ES-I3 (cell line): ENCODE results near the gene COL26A1.

Source experiments
- H3K36me3 ChIP-seq: 2 replicates; pipeline ENCODE4 v1.6.1; 2013; ENCODE audit warnings: mild to moderate bottlenecking, low read length, control low read depth, moderate library complexity; ENCODE audit not compliant: insufficient read depth
- H3K4me1 ChIP-seq: 2 replicates; pipeline ENCODE4 v1.6.1; 2013; ENCODE audit warnings: mild to moderate bottlenecking, control low read depth, low read length; ENCODE audit not compliant: insufficient read depth
- H3K9ac ChIP-seq: 2 replicates; pipeline ENCODE4 v1.6.1; 2013; ENCODE audit warnings: low read depth, mild to moderate bottlenecking, low read length, moderate library complexity
- H3K9me3 ChIP-seq: 2 replicates; pipeline ENCODE4 v1.6.1; 2013; ENCODE audit warnings: mild to moderate bottlenecking, low read length, moderate library complexity; ENCODE audit not compliant: control insufficient read depth, insufficient read depth

COL26A1 gene

GRCh38 chr7:101402081-101402779 lies 39.6 kb downstream of the COL26A1 start:
- Histone ChIP-seq H3K4me1 (peaks cover 4% of the 10 kb centered on the region; the same call in 1 of the 2 replicates), H3K9ac (0 out of 2 replicates have a peak overlapping the region, but pooled peaks have one; percentile 0), H3K9me3 (no peaks in the 10 kb centered on the region), H3K36me3 (no peaks in the 10 kb centered on the region)

GRCh38 chr7:101402835-101403234 lies 40.2 kb downstream of the COL26A1 start:
- Histone ChIP-seq H3K9ac (no peak overlapping the region), H3K4me1 (peaks cover 4% of the 10 kb centered on the region; the same call in 1 of the 2 replicates), H3K9me3 (no peaks in the 10 kb centered on the region), H3K36me3 (no peaks in the 10 kb centered on the region)

GRCh38 chr7:101405474-101406067 lies 42.9 kb downstream of the COL26A1 start:
- H3K9me3 ChIP-seq = 0 out of 2 replicates have a peak, but pooled peaks cover 3% of the 10 kb centered on the region
- no peaks in the 10 kb centered on the region for H3K4me1 ChIP-seq
- no peak overlapping the region for H3K9ac ChIP-seq
- H3K36me3 ChIP-seq = no peaks in the 10 kb centered on the region

- Histone ChIP-seq H3K36me3 (no peaks in the 10 kb centered on the region), H3K4me1 (peaks cover 14% of the 10 kb centered on the region), H3K9ac (no peak overlapping the region), H3K9me3 (0 out of 2 replicates have a peak, but pooled peaks cover 3% of the 10 kb centered on the region)
These were observed 48.2 kb downstream of the COL26A1 start for GRCh38 chr7:101410743-101411507.

GRCh38 chr7:101411508-101411874 lies 48.8 kb downstream of the COL26A1 start:
- Histone ChIP-seq H3K9ac (no peak overlapping the region), H3K36me3 (no peaks in the 10 kb centered on the region), H3K4me1 (peaks cover 14% of the 10 kb centered on the region), H3K9me3 (0 out of 2 replicates have a peak, but pooled peaks cover 3% of the 10 kb centered on the region)

GRCh38 chr7:101412976-101413375 lies 50.3 kb downstream of the COL26A1 start:
- 0 out of 2 replicates have a peak, but pooled peaks cover 3% of the 10 kb centered on the region for H3K9me3 ChIP-seq
- no peaks in the 10 kb centered on the region for H3K36me3 ChIP-seq
- peaks cover 14% of the 10 kb centered on the region for H3K4me1 ChIP-seq
- H3K9ac ChIP-seq = no peak overlapping the region

- no peaks in the 10 kb centered on the region for H3K9me3 ChIP-seq
- H3K36me3 ChIP-seq = no peaks in the 10 kb centered on the region
- peaks cover 6% of the 10 kb centered on the region; the same call in 1 of the 2 replicates for H3K4me1 ChIP-seq
- no peak overlapping the region for H3K9ac ChIP-seq
These were observed 56.0 kb downstream of the COL26A1 start for GRCh38 chr7:101418694-101419093.

GRCh38 chr7:101419831-101420230 lies 57.2 kb downstream of the COL26A1 start:
- H3K4me1 ChIP-seq = peaks cover 6% of the 10 kb centered on the region; the same call in 1 of the 2 replicates
- H3K9me3 ChIP-seq = no peaks in the 10 kb centered on the region
- no peaks in the 10 kb centered on the region for H3K36me3 ChIP-seq
- H3K9ac ChIP-seq = no peak overlapping the region

- H3K9ac ChIP-seq = no peak overlapping the region
- H3K36me3 ChIP-seq = no peaks in the 10 kb centered on the region
These were observed 57.8 kb downstream of the COL26A1 start for GRCh38 chr7:101420436-101420835.

GRCh38 chr7:101422356-101423195 lies 59.9 kb downstream of the COL26A1 start:
- Histone ChIP-seq H3K9ac (no peak overlapping the region), H3K36me3 (no peaks in the 10 kb centered on the region), H3K4me1 (peaks cover 6% of the 10 kb centered on the region; the same call in 1 of the 2 replicates), H3K9me3 (no peaks in the 10 kb centered on the region)

More at GRCh38 chr7:101420436-101420835, 57.8 kb downstream of the COL26A1 start:
- no peaks in the 10 kb centered on the region for H3K9me3 ChIP-seq
- H3K4me1 ChIP-seq = peaks cover 6% of the 10 kb centered on the region; the same call in 1 of the 2 replicates

GRCh38 chr7:101426303-101427011 lies 63.8 kb downstream of the COL26A1 start:
- Histone ChIP-seq H3K4me1 (no peaks in the 10 kb centered on the region), H3K9me3 (no peaks in the 10 kb centered on the region), H3K9ac (no peak overlapping the region), H3K36me3 (no peaks in the 10 kb centered on the region)

- H3K36me3 ChIP-seq = no peaks in the 10 kb centered on the region
- H3K4me1 ChIP-seq = no peaks in the 10 kb centered on the region
- H3K9ac ChIP-seq = no peak overlapping the region
- H3K9me3 ChIP-seq = no peaks in the 10 kb centered on the region
These were observed 65.6 kb downstream of the COL26A1 start for GRCh38 chr7:101428093-101428866.

- Histone ChIP-seq H3K9ac (no peak overlapping the region), H3K9me3 (no peaks in the 10 kb centered on the region), H3K4me1 (peaks cover 13% of the 10 kb centered on the region), H3K36me3 (no peaks in the 10 kb centered on the region)
These were observed 69.6 kb downstream of the COL26A1 start for GRCh38 chr7:101432316-101432715.
